NB4 (cell line): ENCODE measurements around the gene CACNA2D3.

Experiments used
- DNase-seq: peaks from one replicate; pipeline ENCODE4 v3.0.0; 2010; ENCODE audit warnings: low read depth
- H3K4me3 ChIP-seq: one replicate; pipeline ENCODE4 v1.5.1; 2011; ENCODE audit warnings: mild to moderate bottlenecking, low read depth, low read length, moderate library complexity
- MYC ChIP-seq: IDR thresholded peaks from 2 replicates; pipeline ENCODE4 v1.6.1; 2011; ENCODE audit warnings: low read depth, low read length
- POLR2A ChIP-seq: IDR thresholded peaks from 2 replicates; pipeline ENCODE4 v1.6.1; 2011; ENCODE audit warnings: mild to moderate bottlenecking; ENCODE audit not compliant: insufficient read length; ENCODE audit errors: extremely low read depth
- TF ChIP-seq, protein P1 (sequence below): IDR thresholded peaks from 2 replicates; pipeline ENCODE4 v1.6.1; 2011; ENCODE audit warnings: low read depth, low read length
- TF ChIP-seq, protein P2 (sequence below): IDR thresholded peaks from one replicate; pipeline ENCODE4 v1.5.1; 2012; ENCODE audit warnings: low read depth, low read length

The CACNA2D3 gene

DNA sequence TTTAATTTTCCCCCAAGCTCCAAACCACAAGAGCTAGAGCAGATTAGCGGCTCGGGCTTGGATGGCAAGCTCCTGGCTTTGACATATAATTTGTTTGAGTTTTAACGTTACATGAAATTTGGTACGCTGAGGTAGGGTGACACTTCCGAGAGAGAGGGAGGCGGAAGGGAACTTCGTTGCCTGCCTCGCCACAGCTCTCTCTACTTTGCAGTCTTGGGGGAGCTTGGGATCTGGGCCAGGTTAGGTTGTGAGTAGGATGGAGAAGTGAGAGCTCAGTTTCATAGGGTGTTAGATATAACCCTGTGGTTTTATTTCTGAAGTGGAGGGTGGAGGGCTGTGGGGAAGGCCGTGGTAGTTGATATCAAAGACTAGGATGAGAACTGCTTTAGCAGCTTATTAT, 765.8 kb downstream of the CACNA2D3 start:
- H3K4me3 ChIP-seq, result no peak overlapping the region
- no peak for TF ChIP-seq MYC
- TF ChIP-seq, protein P1, sequence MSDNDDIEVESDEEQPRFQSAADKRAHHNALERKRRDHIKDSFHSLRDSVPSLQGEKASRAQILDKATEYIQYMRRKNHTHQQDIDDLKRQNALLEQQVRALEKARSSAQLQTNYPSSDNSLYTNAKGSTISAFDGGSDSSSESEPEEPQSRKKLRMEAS, result no peak
- TF ChIP-seq, protein P2, sequence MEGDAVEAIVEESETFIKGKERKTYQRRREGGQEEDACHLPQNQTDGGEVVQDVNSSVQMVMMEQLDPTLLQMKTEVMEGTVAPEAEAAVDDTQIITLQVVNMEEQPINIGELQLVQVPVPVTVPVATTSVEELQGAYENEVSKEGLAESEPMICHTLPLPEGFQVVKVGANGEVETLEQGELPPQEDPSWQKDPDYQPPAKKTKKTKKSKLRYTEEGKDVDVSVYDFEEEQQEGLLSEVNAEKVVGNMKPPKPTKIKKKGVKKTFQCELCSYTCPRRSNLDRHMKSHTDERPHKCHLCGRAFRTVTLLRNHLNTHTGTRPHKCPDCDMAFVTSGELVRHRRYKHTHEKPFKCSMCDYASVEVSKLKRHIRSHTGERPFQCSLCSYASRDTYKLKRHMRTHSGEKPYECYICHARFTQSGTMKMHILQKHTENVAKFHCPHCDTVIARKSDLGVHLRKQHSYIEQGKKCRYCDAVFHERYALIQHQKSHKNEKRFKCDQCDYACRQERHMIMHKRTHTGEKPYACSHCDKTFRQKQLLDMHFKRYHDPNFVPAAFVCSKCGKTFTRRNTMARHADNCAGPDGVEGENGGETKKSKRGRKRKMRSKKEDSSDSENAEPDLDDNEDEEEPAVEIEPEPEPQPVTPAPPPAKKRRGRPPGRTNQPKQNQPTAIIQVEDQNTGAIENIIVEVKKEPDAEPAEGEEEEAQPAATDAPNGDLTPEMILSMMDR, result no peak
- TF ChIP-seq POLR2A, result no peak
- no peak for DNase-seq

DNA sequence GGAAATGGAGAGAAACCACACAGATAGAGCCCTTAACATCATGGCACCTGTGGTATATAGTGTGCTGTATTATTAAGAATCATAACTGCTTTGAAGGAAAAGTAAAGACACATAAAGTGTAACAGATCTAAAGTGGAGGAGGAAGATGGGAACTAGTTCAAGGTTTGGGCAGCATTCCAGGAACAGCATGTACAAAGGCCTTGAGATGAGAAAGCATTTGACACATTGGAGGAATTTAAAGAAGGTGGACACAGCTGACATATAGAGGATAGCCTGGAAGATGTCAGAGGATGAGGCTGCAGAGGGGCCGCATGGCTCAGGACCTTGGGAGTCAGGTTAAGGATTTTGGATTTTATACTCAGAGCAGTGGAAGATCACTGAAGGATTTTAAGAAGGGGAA, 766.5 kb downstream of the CACNA2D3 start:
- no peak for TF ChIP-seq MYC
- TF ChIP-seq, protein P2, result no peak
- no peak for TF ChIP-seq POLR2A
- TF ChIP-seq, protein P1, result no peak
- no peak for DNase-seq
- no peak overlapping the region for H3K4me3 ChIP-seq

DNA sequence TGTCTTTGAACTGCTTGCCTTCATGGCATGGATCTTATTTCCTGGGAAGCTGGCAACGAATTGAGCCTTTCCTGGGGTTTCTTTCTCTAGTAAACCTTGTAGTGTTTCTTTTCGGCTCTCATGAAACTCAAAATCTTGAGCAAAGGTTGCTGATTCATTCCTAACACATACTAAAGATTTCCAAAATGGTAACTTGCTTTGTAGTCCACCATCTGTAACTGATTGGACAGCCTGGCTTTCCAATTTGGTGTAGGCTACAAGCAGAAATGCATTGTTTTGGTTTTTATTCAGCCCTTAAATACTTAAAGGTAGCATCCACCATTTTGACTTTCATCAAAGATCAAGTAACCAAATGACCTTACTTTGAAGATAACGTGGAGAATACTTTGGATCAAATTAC, 767.4 kb downstream of the CACNA2D3 start:
- DNase-seq, result no peak
- H3K4me3 ChIP-seq, result no peak overlapping the region
- TF ChIP-seq POLR2A (no peak), MYC (no peak)
- TF ChIP-seq, protein P2, result no peak
- TF ChIP-seq, protein P1, result no peak

DNA sequence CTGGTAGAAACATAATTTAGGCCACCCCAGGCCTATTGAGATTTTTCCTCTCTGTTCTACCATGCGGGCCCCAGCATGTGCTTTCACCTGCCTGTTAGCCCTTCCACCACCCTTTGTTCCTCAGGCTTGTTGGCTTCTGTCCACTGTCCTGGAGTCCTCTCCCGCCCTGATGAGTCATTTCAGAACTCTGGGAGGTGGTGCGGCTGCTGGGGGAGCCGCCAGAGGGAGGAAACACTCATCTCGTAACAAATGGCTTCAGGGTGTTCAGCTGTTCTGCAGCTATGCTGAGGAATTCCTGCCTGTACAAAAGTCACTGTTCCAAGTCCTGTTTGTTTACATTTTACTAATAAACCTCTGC, 769.2 kb downstream of the CACNA2D3 start:
- TF ChIP-seq, protein P2, result peak; percentile 23
- TF ChIP-seq, protein P1, result no peak
- peak; percentile 69 for DNase-seq
- no peak overlapping the region for H3K4me3 ChIP-seq

DNA sequence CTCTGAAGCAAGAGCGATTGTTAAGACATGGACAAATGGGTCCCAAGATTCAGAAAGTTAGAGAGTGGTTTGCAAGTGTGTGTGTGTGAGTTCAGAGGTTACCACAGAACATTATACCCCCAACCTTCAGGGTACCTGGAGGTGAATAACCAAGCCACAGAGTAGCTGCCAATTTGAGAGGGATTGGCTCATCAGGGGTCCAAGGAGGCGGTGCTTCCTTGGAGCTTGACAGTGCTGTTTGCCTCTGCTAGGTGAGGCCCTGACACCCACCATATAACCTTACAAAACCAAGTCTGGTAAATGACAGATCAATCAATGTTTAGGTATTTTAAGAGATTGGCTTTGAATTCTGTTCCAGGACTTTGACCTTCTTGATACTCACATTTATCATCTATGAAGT, 769.8 kb downstream of the CACNA2D3 start:
- TF ChIP-seq MYC (no peak), POLR2A (no peak)
- TF ChIP-seq, protein P1, result no peak
- TF ChIP-seq, protein P2, result no peak
- DNase-seq, result no peak
- no peak overlapping the region for H3K4me3 ChIP-seq

DNA sequence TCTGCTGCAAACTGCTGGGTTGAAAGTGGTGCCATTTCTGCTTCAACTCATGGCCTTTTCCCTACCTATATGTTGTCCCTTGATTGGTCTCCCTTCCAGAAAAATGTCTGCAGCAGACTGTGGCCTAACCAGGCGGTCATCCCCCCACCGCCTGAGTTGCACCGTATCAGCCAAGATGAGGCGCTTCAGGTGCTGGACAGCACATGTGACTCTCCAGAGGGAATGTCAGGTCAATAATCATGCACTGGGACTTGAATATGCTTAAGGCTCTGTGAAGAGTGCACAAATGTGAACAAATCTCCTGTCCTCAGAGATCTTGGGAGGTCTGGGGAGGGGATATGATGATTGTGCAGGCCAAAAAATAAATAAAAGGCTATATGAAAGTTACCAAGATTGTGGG, 773.3 kb downstream of the CACNA2D3 start:
- H3K4me3 ChIP-seq, result no peak overlapping the region
- DNase-seq, result no peak
- no peak for TF ChIP-seq MYC
- TF ChIP-seq POLR2A, result no peak
- TF ChIP-seq, protein P2, result no peak
- TF ChIP-seq, protein P1, result no peak
